GM21717 (cell line): ENCODE measurements around the gene SUV39H2.
"Not testable (repeated sequence)": the region's sequence is repeated elsewhere in the genome, so short reads cannot be mapped to it uniquely, and the experiment has no call there.

Experiments
- ATAC-seq: cut with Tn5 transposase; IDR thresholded peaks from one replicate; pipeline ENCODE4 v1.9.1; 2021; ENCODE audit warnings: mild to moderate bottlenecking, moderate library complexity; ENCODE audit not compliant: unreplicated experiment

The SUV39H2 gene

DNA sequence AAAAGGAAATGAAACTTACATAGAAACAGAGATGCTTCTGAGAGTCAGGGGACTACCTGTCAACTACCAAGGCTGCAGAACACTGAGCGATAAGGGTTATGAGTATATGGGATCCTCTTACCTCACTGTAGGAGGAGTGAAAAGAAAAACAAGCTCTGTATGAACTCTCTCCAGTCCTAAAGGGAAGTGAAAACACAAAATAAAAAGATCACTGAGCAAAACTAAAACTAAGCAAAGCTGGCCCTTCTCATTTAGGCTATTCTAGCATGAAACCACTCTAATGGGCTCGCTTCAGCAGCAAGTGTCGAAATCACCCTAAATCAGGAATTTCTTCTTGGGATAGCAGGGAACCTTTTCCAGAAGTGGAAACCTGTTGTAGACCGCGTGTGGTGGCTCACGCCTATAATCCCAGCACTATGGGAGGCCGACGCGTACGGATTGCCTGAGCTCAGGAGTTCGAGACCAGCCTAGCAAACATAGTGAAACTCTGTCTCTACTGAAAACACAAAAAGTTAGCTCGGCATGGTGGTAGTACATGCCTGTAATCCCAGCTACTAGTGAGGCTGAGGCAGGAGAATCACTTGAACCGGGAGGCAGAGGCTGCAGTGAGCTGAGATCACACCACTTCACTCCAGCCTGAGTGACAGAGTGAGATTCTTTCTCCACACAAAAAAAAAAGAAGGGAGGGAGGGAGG lies 48.2 kb downstream of the SUV39H2 start:
- peak; percentile 99 for ATAC-seq

- no peak for ATAC-seq
Observed at GRCh38 chr10:14930610-14931009, 51.9 kb downstream of the SUV39H2 start.

DNA sequence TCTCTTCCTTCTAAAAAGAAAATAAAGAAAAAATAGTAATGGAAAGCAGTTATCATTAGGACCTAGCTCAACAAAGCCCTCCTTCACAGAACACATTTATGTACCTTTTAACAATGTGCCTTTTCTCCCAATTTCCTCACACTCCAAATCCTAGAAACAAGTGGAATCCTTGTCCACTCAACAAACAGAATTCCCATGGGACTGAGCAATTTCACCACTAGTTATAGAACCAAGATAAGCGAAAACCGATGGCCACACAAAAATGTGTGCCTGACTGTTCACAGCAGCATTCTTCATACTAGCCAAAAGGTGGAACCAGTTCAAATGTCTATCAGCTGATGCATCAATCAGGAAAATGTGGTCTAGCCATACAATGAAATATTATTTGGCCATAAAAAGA lies 57.9 kb downstream of the SUV39H2 start:
- ATAC-seq, result no peak

DNA sequence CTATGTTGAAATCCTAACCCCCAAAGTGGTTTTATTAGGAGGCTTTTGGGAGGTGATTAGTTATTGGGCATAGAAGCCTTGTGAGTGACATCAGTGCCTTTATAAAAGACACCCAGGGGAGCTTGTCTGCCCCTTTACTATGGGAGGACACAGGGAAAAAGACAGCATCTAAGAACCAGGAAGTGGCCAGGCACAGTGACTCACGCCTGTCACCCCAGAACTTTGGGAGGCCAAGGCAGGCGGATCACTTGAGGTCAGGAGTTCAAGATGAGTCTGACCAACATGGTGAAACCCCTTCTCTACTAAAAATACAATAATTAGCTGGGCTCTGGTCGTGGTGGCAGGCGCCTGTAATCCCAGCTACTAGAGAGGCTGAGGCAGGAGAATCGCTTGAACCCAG lies 60.3 kb downstream of the SUV39H2 start:
- not testable (repeated sequence) for ATAC-seq

GRCh38 chr10:14942147-14942949 lies 63.7 kb downstream of the SUV39H2 start:
- ATAC-seq, result peak; percentile 90

- not testable (repeated sequence) for ATAC-seq
Observed at GRCh38 chr10:14942950-14943338, 64.3 kb downstream of the SUV39H2 start.

DNA sequence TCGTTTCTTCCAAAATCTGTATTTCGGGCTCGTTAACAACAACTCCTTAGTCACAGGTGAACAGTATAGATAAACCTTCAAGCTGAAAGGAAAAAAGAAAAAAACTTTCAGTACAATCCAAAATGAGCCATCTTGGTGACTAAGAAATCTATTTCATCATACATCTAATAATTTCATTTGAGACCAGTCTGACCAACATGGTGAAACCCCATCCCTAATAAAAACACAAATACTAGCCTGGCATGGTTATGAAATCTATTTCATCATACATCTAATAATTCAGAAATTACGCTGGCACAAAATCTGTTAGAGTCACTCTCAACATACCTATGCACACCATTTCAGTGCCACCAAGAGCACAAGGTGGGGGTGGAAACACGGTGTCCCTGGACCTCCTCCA lies 66.4 kb downstream of the SUV39H2 start:
- ATAC-seq, result no peak

DNA sequence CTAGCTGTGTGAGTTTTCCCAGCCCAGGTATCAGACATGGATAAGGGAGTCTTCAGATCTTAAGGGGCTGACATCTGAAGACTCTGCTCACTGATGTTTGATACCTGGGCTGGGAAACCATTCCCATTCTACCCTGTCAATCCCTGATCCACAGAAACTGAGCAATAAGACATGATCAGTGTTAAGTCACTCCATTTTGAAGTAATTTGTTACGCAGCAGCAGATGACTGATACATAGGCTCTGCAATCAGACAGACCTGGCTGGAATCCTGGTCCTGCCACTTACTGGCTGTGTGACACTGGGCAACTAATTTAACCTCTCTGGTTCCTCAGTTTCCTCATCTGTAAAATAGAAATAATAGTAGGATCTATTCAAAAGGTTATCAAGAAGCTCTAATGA lies 68.6 kb downstream of the SUV39H2 start:
- no peak for ATAC-seq

DNA sequence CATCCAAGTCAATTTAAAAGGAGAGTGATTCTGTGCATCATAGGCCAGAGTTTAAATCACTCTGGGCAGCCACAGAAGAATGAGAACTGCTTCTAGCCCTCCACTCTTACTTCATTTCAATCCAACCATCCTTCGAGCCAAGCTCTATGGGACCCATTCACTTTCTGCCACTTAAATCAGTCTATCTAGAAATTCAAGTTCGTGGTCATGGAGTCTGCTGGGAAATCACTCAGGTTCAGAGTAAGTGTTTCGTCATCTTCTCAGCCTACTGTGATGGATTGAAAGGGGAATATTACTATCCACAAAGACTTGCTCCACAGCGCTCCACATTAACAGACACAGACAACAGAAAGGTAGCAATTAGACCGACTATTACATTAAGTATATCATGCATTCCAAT lies 70.6 kb downstream of the SUV39H2 start:
- no peak for ATAC-seq

GRCh38 chr10:14952851-14953423 lies 74.3 kb downstream of the SUV39H2 start:
- no peak for ATAC-seq

DNA sequence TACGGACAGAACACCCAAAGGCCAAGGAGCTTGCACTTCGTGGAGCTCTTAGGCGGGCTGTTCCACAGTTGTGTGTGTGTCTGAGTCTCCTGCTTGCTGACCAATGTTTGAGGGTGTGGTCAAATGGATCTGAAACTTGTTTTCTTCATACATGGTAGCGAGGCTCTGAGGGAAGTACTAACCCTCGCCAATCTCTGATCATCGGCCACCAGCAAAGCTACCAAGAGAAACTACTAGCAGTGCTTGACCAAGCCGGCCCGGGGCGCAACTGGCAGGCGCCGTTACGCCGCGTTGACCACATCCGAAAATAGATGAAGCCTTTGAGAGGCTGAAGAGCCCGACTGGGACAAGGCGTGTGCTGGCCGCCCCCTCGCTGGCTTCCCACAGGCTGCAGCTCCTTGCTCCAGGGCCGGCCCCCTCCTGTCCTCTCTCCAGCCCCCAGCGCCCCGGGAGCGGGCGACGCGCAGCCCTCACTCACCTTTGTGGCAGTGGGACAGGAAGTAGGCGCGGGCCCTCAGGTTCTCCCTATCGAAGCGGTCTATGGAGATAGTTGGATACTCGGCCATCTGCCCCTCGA lies 74.8 kb downstream of the SUV39H2 start:
- ATAC-seq, result peak; percentile 22
